ENCODE results near the gene TTC13. TPM values are rescaled to one million over a fixed set of nuclear protein-coding genes. Genes with fewer than 3 reads are reported as not detected.
A peak's percentile ranks its signal among the peaks of the same experiment; 100 is the strongest.

TTC13 gene
- total and polyA plus RNA-seq, 2 of the 4 experiments (the other 2 are of a cell fraction): 6.1 to 9.1 TPM

- dilution Hi-C loops (cut with HindIII; ENCODE audit: low sequenced_read_pairs, unreplicated experiment): no loop called here
- Histone ChIP-seq H3K9me1 (ENCODE audit: insufficient read depth, low read length) (no peaks in the 10 kb centered on the region; the same call in 1 of the 2 replicates), H2BK20ac (ENCODE audit: low read depth, low read length) (no peak overlapping the region), H3K14ac (replicated peaks; ENCODE audit: low read depth, low read length) (no peak overlapping the region), H3K4me3 (ENCODE audit: insufficient read depth, low read depth, low read length) (no peak overlapping the region), H4K8ac (ENCODE audit: low read depth in 2 of 2, low read length in 2 of 2) (no peak overlapping the region), H4K20me1 (ENCODE audit: insufficient read depth, low read length) (no peaks in the 10 kb centered on the region), H3K4me1 (ENCODE audit: control insufficient read depth, insufficient read depth, low read length) (peaks cover 7% of the 10 kb centered on the region), H3K56ac (ENCODE audit: extremely low read depth, insufficient read depth, low read length) (no peak overlapping the region), H3K79me1 (ENCODE audit: low read depth in 1 of 2, low read length in 2 of 2) (no peaks in the 10 kb centered on the region), H3K9me3 (ENCODE audit: control insufficient read depth, insufficient read depth, low read length) (no peaks in the 10 kb centered on the region), H2AK9ac (replicated peaks; ENCODE audit: low read depth, low read length, poor library complexity) (no peak overlapping the region), H3K18ac (ENCODE audit: low read depth, low read length) (no peak overlapping the region), H3K4ac (ENCODE audit: low read depth, low read length) (no peak overlapping the region), H3K27me3 (ENCODE audit: control insufficient read depth, insufficient read depth, low read length) (no peaks in the 10 kb centered on the region), H4K91ac (ENCODE audit: insufficient read depth, low read depth, low read length) (no peak overlapping the region), H3K36me3 (ENCODE audit: control insufficient read depth, insufficient read depth, low read length) (no peaks in the 10 kb centered on the region), H2BK15ac (ENCODE audit: low read depth, low read length) (no peak overlapping the region), H3K9ac (ENCODE audit: low read depth, low read length) (no peak overlapping the region), H3K23ac (ENCODE audit: low read depth, low read length) (no peak overlapping the region), H4K5ac (ENCODE audit: low read depth, low read length) (no peak overlapping the region), H3K4me2 (ENCODE audit: low read depth, low read length) (peak overlapping the region; percentile 75), H2AFZ (replicated peaks; ENCODE audit: low read length, poor library complexity) (no peak overlapping the region), H2BK5ac (ENCODE audit: low read depth, low read length, poor library complexity, severe bottlenecking) (no peak overlapping the region), H2BK120ac (ENCODE audit: low read depth, low read length) (no peak overlapping the region), H2AK5ac (ENCODE audit: low read depth, low read length) (no peak overlapping the region), H3K27ac (ENCODE audit: insufficient read depth, low read length) (no peak overlapping the region; the same call in 1 of the 2 replicates)
- WGBS, 2 experiments (ENCODE audit: extremely low coverage in 2 of 2, insufficient read length in 1 of 2): no CpG with 5 or more reads among the region's 2 CpGs
- POLR2A ChIA-PET (ENCODE audit: unreplicated experiment): no interaction called here
- intact Hi-C loops (cut with micrococcal nuclease): loop anchor here (5.0 kb wide), 1 partner anchor 40 kb away; the partner anchor contains the start of genes ARV1 and TTC13
- TF ChIP-seq USF2 (IDR thresholded peaks at IDR 0.05; ENCODE audit: low read depth, low read length) (no peak), POLR2A (IDR thresholded peaks at IDR 0.05; ENCODE audit: low read depth, low read length) (no peak), MAZ (IDR thresholded peaks at IDR 0.05; ENCODE audit: borderline replicate concordance, low read depth, low read length) (no peak), SMC3 (IDR thresholded peaks at IDR 0.05; ENCODE audit: low read depth, low read length) (no peak), MAFK (IDR thresholded peaks at IDR 0.05; ENCODE audit: low read depth, low read length) (no peak), MXI1 (IDR thresholded peaks at IDR 0.05; ENCODE audit: borderline replicate concordance, low read depth, low read length) (no peak)
- BruUV-seq (replicated peaks): no TSS peak
- in situ Hi-C loops (cut with MboI; ENCODE audit: low sequenced_read_pairs): no loop called here
- peak; percentile 53 for ATAC-seq (ENCODE audit: low read depth)
- DNase-seq: peak; percentile 45
- CTCF ChIA-PET: interaction anchor here (1.1 to 1.3 kb wide), 2 partner anchors 13 to 304 kb away, joined by 3 to 4 read pairs; no protein-coding TSS in a partner anchor
These were observed 41.3 kb downstream of the TTC13 start for GRCh38 chr1:230937371-230937770.
